OCI-LY3 (cell line): ENCODE data around the gene LGALS9B.
"Not testable (repeated sequence)": the region's sequence is repeated elsewhere in the genome, so short reads cannot be mapped to it uniquely, and the experiment has no call there.

Experiments
- CTCF ChIP-seq: fragments of 200-600, 300-600 bp; sonication (generic); IDR thresholded peaks from 2 replicates; pipeline ENCODE4 v1.5.1; 2014; ENCODE audit warnings: antibody characterized with exemption, low read length, low read depth
- EZH2phosphoT487 ChIP-seq: fragments of 200-600 bp; shearing (Covaris generic); IDR thresholded peaks from 2 replicates; pipeline ENCODE4 v1.6.1; 2018; ENCODE audit warnings: antibody characterized with exemption, mixed run types, low read depth

GRCh38 chr17:20418838-20419237 lies 48.5 kb downstream of the LGALS9B start:
- TF ChIP-seq CTCF, EZH2phosphoT487: not testable (repeated sequence)
